ENCODE measurements around the gene MIA.
A peak's percentile ranks its signal among the peaks of the same experiment; 100 is the strongest.
"Not testable (repeated sequence)": the region's sequence is repeated elsewhere in the genome, so short reads cannot be mapped to it uniquely, and the experiment has no call there.

MIA gene

DNA sequence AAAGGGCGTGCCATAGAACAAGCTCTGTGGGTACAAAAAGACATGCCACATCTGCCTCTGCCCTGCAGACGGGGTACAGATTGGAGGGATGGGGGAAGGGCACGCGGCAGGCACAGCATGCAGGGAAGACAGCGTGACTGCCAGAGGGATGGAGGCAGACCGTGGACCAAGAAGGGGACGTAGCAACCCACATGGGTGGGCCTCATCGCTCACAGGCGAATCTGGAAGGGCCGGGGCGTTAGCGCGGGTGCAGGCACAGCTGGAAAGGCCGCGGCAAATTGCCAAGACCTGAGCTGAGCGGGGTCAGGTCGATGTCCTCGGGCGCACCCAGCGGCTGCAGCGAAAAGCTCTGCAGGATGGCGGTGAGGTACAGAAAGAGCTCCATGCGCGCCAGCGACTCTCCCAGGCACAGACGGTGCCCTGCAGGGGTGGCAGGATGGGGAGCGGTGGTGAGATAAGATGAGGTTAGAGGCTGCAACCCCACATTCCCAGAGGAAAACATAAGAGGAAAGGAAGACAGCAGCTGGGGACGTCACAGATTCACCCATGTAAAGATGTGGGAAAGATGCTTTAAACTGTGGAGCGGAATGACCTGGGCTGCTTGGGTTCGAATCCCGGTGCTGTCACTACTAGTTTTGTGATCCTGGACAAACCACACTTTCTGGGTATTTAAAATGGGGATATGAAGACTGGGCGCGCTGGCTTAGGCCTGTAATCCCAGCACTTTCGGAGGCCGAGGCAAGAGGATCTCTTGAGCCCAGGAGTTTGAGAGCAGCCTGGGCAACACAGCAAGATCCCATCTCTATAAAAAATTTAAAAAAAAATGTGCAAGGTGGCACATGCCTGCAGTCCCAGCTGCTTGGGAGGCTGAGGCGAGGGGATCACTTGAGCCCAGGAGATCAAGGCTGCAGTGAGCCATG lies 43.4 kb downstream of the MIA start:
- H3K9ac ChIP-seq (ENCODE audit: low read length) = not testable (repeated sequence)

GRCh38 chr19:40819479-40820234 lies 44.3 kb downstream of the MIA start:
- peaks cover 17% of the 10 kb centered on the region for H3K4me1 ChIP-seq (ENCODE audit: insufficient read depth, low read length)
- not testable (repeated sequence) for H3K36me3 ChIP-seq (ENCODE audit: insufficient read depth, low read length); H3K9ac ChIP-seq (ENCODE audit: low read length); H3K27ac ChIP-seq (ENCODE audit: low read depth, low read length); H3K9me3 ChIP-seq (ENCODE audit: low read length); H3K27me3 ChIP-seq (ENCODE audit: control insufficient read depth in 1 of 2, insufficient read depth in 2 of 2, low read length in 2 of 2); H3K4me3 ChIP-seq (ENCODE audit: low read depth in 1 of 2, low read length in 2 of 2)

More for the DNA sequence above, 43.4 kb downstream of the MIA start:
- H3K27ac ChIP-seq (ENCODE audit: low read depth, low read length) = peak overlapping the region; percentile 58
- H3K36me3 ChIP-seq (ENCODE audit: insufficient read depth, low read length); H3K27me3 ChIP-seq (ENCODE audit: control insufficient read depth in 1 of 2, insufficient read depth in 2 of 2, low read length in 2 of 2); H3K9me3 ChIP-seq (ENCODE audit: low read length): not testable (repeated sequence)
- H3K4me3 ChIP-seq (ENCODE audit: low read depth in 1 of 2, low read length in 2 of 2) = peak overlapping the region in 1 of 2 donors; percentile 41
- peaks cover 17% of the 10 kb centered on the region for H3K4me1 ChIP-seq (ENCODE audit: insufficient read depth, low read length)

- Histone ChIP-seq H3K4me1 (ENCODE audit: insufficient read depth, low read length) (peaks cover 17% of the 10 kb centered on the region), H3K27me3 (ENCODE audit: control insufficient read depth in 1 of 2, insufficient read depth in 2 of 2, low read length in 2 of 2) (no peaks in the 10 kb centered on the region), H3K9ac (ENCODE audit: low read length) (no peak overlapping the region), H3K9me3 (ENCODE audit: low read length) (no peaks in the 10 kb centered on the region), H3K36me3 (ENCODE audit: insufficient read depth, low read length) (peaks cover 7% of the 10 kb centered on the region), H3K27ac (ENCODE audit: low read depth, low read length) (peak overlapping the region; percentile 23), H3K4me3 (ENCODE audit: low read depth in 1 of 2, low read length in 2 of 2) (no peak overlapping the region)
Measured at GRCh38 chr19:40822161-40822560, 46.8 kb downstream of the MIA start.

DNA sequence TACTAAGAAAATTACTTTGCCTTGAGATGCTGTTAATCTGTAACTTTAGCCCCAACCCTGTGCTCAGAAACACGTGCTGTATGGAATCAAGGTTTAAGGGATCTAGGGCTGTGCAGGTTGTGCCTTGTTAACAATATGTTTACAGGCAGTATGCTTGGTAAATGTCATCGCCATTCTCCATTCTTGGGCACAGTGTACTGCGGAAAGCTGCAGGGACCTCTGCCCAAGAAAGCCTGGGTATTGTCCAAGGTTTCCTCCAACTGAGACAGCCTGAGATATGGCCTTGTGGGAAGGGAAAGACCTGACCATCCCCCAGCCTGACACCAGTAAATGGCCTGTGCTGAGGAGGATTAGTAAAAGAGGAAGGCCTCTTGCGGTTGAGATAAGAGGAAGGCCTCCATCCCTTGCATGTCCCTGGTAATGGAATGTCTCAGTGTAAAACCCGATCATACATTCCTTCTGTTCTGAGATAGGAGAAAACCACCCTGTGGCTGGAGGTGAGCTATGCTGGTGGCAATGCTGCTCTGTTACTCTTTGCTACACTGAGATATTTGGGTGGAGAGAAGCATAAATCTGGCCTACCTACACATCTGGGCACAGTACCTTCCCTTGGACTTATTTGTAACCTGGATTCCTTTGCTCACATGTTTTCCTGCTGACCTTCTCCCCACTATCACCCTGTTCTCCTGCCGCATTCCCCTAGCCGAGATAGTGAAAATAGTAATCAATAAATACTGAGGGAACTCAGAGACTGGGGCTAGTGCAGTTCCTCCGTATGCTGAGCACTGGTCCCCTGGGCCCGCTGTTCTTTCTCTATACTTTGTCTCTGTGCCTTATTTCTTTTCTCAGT lies 47.6 kb downstream of the MIA start:
- H3K4me3 ChIP-seq (ENCODE audit: low read depth in 1 of 2, low read length in 2 of 2); H3K9me3 ChIP-seq (ENCODE audit: low read length); H3K9ac ChIP-seq (ENCODE audit: low read length); H3K27me3 ChIP-seq (ENCODE audit: control insufficient read depth in 1 of 2, insufficient read depth in 2 of 2, low read length in 2 of 2); H3K36me3 ChIP-seq (ENCODE audit: insufficient read depth, low read length): not testable (repeated sequence)
- H3K4me1 ChIP-seq (ENCODE audit: insufficient read depth, low read length) = peaks cover 17% of the 10 kb centered on the region
- H3K27ac ChIP-seq (ENCODE audit: low read depth, low read length) = peak overlapping the region; percentile 23

GRCh38 chr19:40824916-40825315 lies 49.6 kb downstream of the MIA start:
- H3K9me3 ChIP-seq (ENCODE audit: low read length); H3K27ac ChIP-seq (ENCODE audit: low read depth, low read length); H3K4me3 ChIP-seq (ENCODE audit: low read depth in 1 of 2, low read length in 2 of 2); H3K36me3 ChIP-seq (ENCODE audit: insufficient read depth, low read length); H3K9ac ChIP-seq (ENCODE audit: low read length); H3K27me3 ChIP-seq (ENCODE audit: control insufficient read depth in 1 of 2, insufficient read depth in 2 of 2, low read length in 2 of 2): not testable (repeated sequence)
- H3K4me1 ChIP-seq (ENCODE audit: insufficient read depth, low read length) = peaks cover 12% of the 10 kb centered on the region

GRCh38 chr19:40825460-40826095 lies 50.3 kb downstream of the MIA start:
- not testable (repeated sequence) for H3K4me3 ChIP-seq (ENCODE audit: low read depth in 1 of 2, low read length in 2 of 2); H3K27me3 ChIP-seq (ENCODE audit: control insufficient read depth in 1 of 2, insufficient read depth in 2 of 2, low read length in 2 of 2); H3K9me3 ChIP-seq (ENCODE audit: low read length)

GRCh38 chr19:40826312-40826698 lies 51.0 kb downstream of the MIA start:
- H3K27me3 ChIP-seq (ENCODE audit: control insufficient read depth in 1 of 2, insufficient read depth in 2 of 2, low read length in 2 of 2); H3K27ac ChIP-seq (ENCODE audit: low read depth, low read length); H3K9me3 ChIP-seq (ENCODE audit: low read length): not testable (repeated sequence)

More at GRCh38 chr19:40825460-40826095, 50.3 kb downstream of the MIA start:
- H3K36me3 ChIP-seq (ENCODE audit: insufficient read depth, low read length); H3K9ac ChIP-seq (ENCODE audit: low read length); H3K27ac ChIP-seq (ENCODE audit: low read depth, low read length): not testable (repeated sequence)
- H3K4me1 ChIP-seq (ENCODE audit: insufficient read depth, low read length) = peaks cover 12% of the 10 kb centered on the region

DNA sequence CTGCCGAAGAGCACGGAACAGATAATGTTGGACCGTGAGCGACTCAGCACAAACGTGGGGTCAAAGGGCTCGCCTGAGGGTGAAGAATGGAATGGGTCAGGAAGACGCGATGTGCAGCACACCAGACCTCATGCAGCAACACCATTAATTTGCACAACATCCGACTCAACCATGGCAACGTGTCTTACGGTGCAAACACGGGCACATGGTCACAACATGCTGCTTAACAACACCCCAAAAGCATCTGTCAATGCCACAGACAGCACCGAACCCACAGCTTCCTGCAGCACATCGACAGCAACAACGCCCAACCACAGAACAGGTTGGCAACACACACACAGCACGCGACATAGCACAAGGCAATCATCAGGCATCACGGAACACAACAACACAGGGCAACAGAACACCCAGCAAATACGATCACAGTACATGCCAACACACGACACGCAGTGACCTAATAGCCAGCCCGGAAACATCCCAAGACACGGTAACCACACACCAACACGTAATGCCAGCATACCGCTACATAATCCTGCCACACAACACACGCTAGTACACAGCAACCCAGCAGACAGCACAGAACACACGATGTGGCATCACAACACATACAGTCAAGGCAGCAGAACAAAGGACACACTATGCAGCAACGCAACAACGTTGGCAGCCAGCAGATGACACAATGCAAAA lies 51.5 kb downstream of the MIA start:
- not testable (repeated sequence) for H3K9ac ChIP-seq (ENCODE audit: low read length)

More at GRCh38 chr19:40826312-40826698, 51.0 kb downstream of the MIA start:
- peaks cover 12% of the 10 kb centered on the region for H3K4me1 ChIP-seq (ENCODE audit: insufficient read depth, low read length)
- not testable (repeated sequence) for H3K36me3 ChIP-seq (ENCODE audit: insufficient read depth, low read length); H3K4me3 ChIP-seq (ENCODE audit: low read depth in 1 of 2, low read length in 2 of 2); H3K9ac ChIP-seq (ENCODE audit: low read length)

More for the DNA sequence above, 51.5 kb downstream of the MIA start:
- H3K36me3 ChIP-seq (ENCODE audit: insufficient read depth, low read length); H3K27me3 ChIP-seq (ENCODE audit: control insufficient read depth in 1 of 2, insufficient read depth in 2 of 2, low read length in 2 of 2); H3K4me3 ChIP-seq (ENCODE audit: low read depth in 1 of 2, low read length in 2 of 2); H3K27ac ChIP-seq (ENCODE audit: low read depth, low read length); H3K9me3 ChIP-seq (ENCODE audit: low read length): not testable (repeated sequence)
- H3K4me1 ChIP-seq (ENCODE audit: insufficient read depth, low read length) = peaks cover 16% of the 10 kb centered on the region

Data from muscle layer of colon (tissue), 2 donors.